Measurements from ENCODE around the gene GRIK4. TPM values are rescaled to one million over a fixed set of nuclear protein-coding genes. Genes with fewer than 3 reads are reported as not detected.

GRIK4 gene
- total and polyA plus RNA-seq, 9 of the 15 experiments (the other 6 are each of a cell fraction or from before 2014, with no cell fraction given): not detected

GRCh38 chr11:120515186-120515723 lies 3.7 kb downstream of the GRIK4 start:
- no TSS peak for BruUV-seq (replicated peaks)
- H3K79me2 ChIP-seq (ENCODE audit: control insufficient read depth, insufficient read depth, low read length): no peaks in the 10 kb centered on the region
- DNase-seq (ENCODE audit: extremely low read depth in 1 of 4, low spot score in 3 of 4): no peak
- no peaks in the 10 kb centered on the region for H3K9me3 ChIP-seq (replicated peaks; ENCODE audit: control insufficient read depth, insufficient read depth, low read depth, low read length)
- H3K27ac ChIP-seq (ENCODE audit: extremely low read depth, low read depth, low read length): no peak overlapping the region
- POLR2A ChIA-PET: no interaction called here
- in situ Hi-C loops (cut with MboI) (no loop called here), intact Hi-C loops (cut with micrococcal nuclease) (no loop called here)
- FAIRE-seq: no peak
- no peak overlapping the region for H3K4me2 ChIP-seq (ENCODE audit: insufficient read depth, low read length)
- no peaks in the 10 kb centered on the region for H3K9me1 ChIP-seq (ENCODE audit: control insufficient read depth, insufficient read depth, low read length)
- H3K9ac ChIP-seq (ENCODE audit: insufficient read depth in 1 of 2, low read depth in 2 of 2, low read length in 2 of 2): no peak overlapping the region
- H3K4me3 ChIP-seq: no peak overlapping the region
- CTCF ChIA-PET (ENCODE audit: low intra/inter-chr PET ratio): no interaction called here
- H3K27me3 ChIP-seq (ENCODE audit: control insufficient read depth in 2 of 2, insufficient read depth in 2 of 2, low read length in 2 of 2): peaks cover 35 to 81% of the 10 kb centered on the region in 2 experiments; a peak in 4 of 5 replicates
- H4K20me1 ChIP-seq (replicated peaks; ENCODE audit: control insufficient read depth, insufficient read depth, low read length): peaks cover 27% of the 10 kb centered on the region
- peaks cover 0 to 19% of the 10 kb centered on the region in 2 experiments; a peak in 2 of 5 replicates for H3K4me1 ChIP-seq (replicated peaks in 1 of 2; ENCODE audit: control insufficient read depth in 2 of 2, insufficient read depth in 2 of 2, low read length in 2 of 2)
- ATAC-seq: no peak
- H3K36me3 ChIP-seq (ENCODE audit: control insufficient read depth, insufficient read depth, low read length): no peaks in the 10 kb centered on the region
- H2AFZ ChIP-seq (ENCODE audit: low read depth, low read length): no peak overlapping the region
- 0% methylated on average over 7 of the region's 7 CpGs for WGBS (ENCODE audit: insufficient coverage, low coverage, missing lambda C conversion rate)
- TF ChIP-seq YBX1 (IDR thresholded peaks at IDR 0.05) (no peak), RBM25 (IDR thresholded peaks at IDR 0.05; ENCODE audit: low read depth, low read length, severe bottlenecking) (peak; percentile 50), ZHX1 (conservative IDR thresholded peaks at IDR 0.05; ENCODE audit: low read length) (no peak)

Data from K562 (cell line).